Erythroblast (primary cell): ENCODE measurements around the gene QKI.

Experiments used
- GATA1 ChIP-seq: IDR thresholded peaks from 2 replicates; pipeline ENCODE4 v1.6.1; 2011; ENCODE audit warnings: low read depth, mild to moderate bottlenecking, control low read depth, low read length, moderate library complexity
- POLR2A ChIP-seq: IDR thresholded peaks from 2 replicates; pipeline ENCODE4 v1.6.1; 2011; ENCODE audit warnings: mild to moderate bottlenecking, low read length

GRCh38 chr6:163373240-163373639, 41.3 kb upstream of the QKI start:
- no peak for TF ChIP-seq POLR2A
- no peak for TF ChIP-seq GATA1
